CD4-positive, alpha-beta T cell (primary cell): ENCODE results near the gene BCDIN3D. TPM values are rescaled to one million over a fixed set of nuclear protein-coding genes. Genes with fewer than 3 reads are reported as not detected.

Experiments used
- ATAC-seq: fragments of 200-7000 bp; cut with Tn5 transposase; one replicate; pipeline ENCODE4 v1.10.0; 2022; ENCODE audit warnings: mild to moderate bottlenecking; ENCODE audit not compliant: poor library complexity
- CTCF ChIA-PET: fragments of 350-600 bp; sonication (Branson Sonifier 250); formaldehyde crosslinking; loops from one replicate; lab custom pipeline; 2021; ENCODE audit warnings: antibody characterized with exemption, inconsistent platforms; lab: Charles Lee
- POLR2A ChIA-PET: fragments of 350-600 bp; sonication (Branson Sonifier 250); formaldehyde crosslinking; loops from one replicate; lab custom pipeline; 2021; ENCODE audit warnings: antibody characterized with exemption, inconsistent platforms; lab: Charles Lee
- DNase-seq, 14 experiments: peaks; one replicate each; pipeline ENCODE4 v3.0.0-alpha.2; 2013 to 2020; ENCODE audit warnings: mixed read lengths in 2 of 14
- H3K27ac ChIP-seq, 2 donors: one replicate each; pipeline versions ENCODE4 v1.5.1 to v1.7.0; 2013; ENCODE audit warnings: low read length in 2 of 2, low read depth in 1 of 2, mild to moderate bottlenecking in 1 of 2
- H3K27me3 ChIP-seq, 2 experiments: 1 replicate in 1 of 2; 2 replicates in 1 of 2; pipeline versions ENCODE4 v1.6.1 to v1.7.0; 2013; ENCODE audit warnings: low read length in 2 of 2, control low read depth in 1 of 2, mild to moderate bottlenecking in 1 of 2, moderate library complexity in 1 of 2; ENCODE audit not compliant: insufficient read depth in 2 of 2, control insufficient read depth in 1 of 2
- H3K36me3 ChIP-seq: one replicate; pipeline ENCODE4 v1.6.1; 2013; ENCODE audit warnings: low read length, control low read depth; ENCODE audit not compliant: insufficient read depth
- H3K4me1 ChIP-seq: one replicate; pipeline ENCODE4 v1.6.1; 2013; ENCODE audit warnings: low read length, control low read depth; ENCODE audit not compliant: insufficient read depth
- H3K4me3 ChIP-seq: one replicate; pipeline ENCODE4 v1.5.1; 2013; ENCODE audit warnings: mild to moderate bottlenecking, low read length, moderate library complexity
- H3K9me3 ChIP-seq, 2 experiments: 1 replicate in 1 of 2; 2 replicates in 1 of 2; pipeline versions ENCODE4 v1.6.1 to v1.7.0; 2013; ENCODE audit warnings: low read length in 2 of 2, mild to moderate bottlenecking in 2 of 2, control low read depth in 1 of 2, moderate library complexity in 1 of 2; ENCODE audit not compliant: control insufficient read depth in 1 of 2, insufficient read depth in 1 of 2
- H3K27ac Mint-ChIP-seq: one replicate; pipeline ENCODE4 v1.8.0; 2020; ENCODE audit warnings: mixed read lengths
- H3K27me3 Mint-ChIP-seq: one replicate; pipeline ENCODE4 v1.8.0; 2021; ENCODE audit warnings: mixed read lengths
- H3K36me3 Mint-ChIP-seq: one replicate; pipeline ENCODE4 v1.8.0; 2021; ENCODE audit warnings: low read depth, mixed read lengths
- H3K4me1 Mint-ChIP-seq: one replicate; pipeline ENCODE4 v1.8.0; 2021; ENCODE audit warnings: low read depth, mixed read lengths
- H3K4me3 Mint-ChIP-seq: one replicate; pipeline ENCODE4 v1.8.0; 2020; ENCODE audit warnings: mild to moderate bottlenecking, mixed read lengths
- H3K9me3 Mint-ChIP-seq: one replicate; pipeline ENCODE4 v1.8.0; 2020; ENCODE audit warnings: mixed read lengths
- CTCF ChIP-seq: fragments of 200-600 bp; IDR thresholded peaks from one replicate; pipeline ENCODE4 v1.8.0; 2022; ENCODE audit warnings: antibody characterized with exemption, mild to moderate bottlenecking
- intact Hi-C, 2 experiments: fragments of 100-400 bp; cut with DNase I in 1 of 2; cut with micrococcal nuclease in 1 of 2; formaldehyde crosslinking; loops; one replicate each; pipeline versions ENCODE4 v1.15.1 to v1.9.0; 2023 to 2025; cut with DNase I, micrococcal nuclease
- total RNA-seq, 174 experiments: library from RNA in 2 of 174; stranded (reverse) in 2 of 174; gene quantifications; one replicate each; pipeline ENCODE4 v1.2.3 and lab custom pipeline; 2021 to 2026

The BCDIN3D gene
- total RNA-seq, 2 experiments from 2014 or later: 2.8 to 3.9 TPM

- Histone ChIP-seq H3K27me3 (no peaks in the 10 kb centered on the region), H3K9me3 (no peaks in the 10 kb centered on the region), H3K36me3 (peaks cover 21% of the 10 kb centered on the region), H3K4me1 (no peaks in the 10 kb centered on the region), H3K27ac (no peak overlapping the region), H3K4me3 (no peak overlapping the region)
- Mint-ChIP-seq H3K4me1 (no peaks in the 10 kb centered on the region), H3K9me3 (no peaks in the 10 kb centered on the region), H3K27ac (no peak overlapping the region), H3K27me3 (no peaks in the 10 kb centered on the region), H3K4me3 (no peak overlapping the region), H3K36me3 (peaks cover 16% of the 10 kb centered on the region)
- TF ChIP-seq CTCF: no peak
- DNase-seq: no peak
- CTCF ChIA-PET: no interaction called here
- POLR2A ChIA-PET: no interaction called here
- ATAC-seq: no peak
- intact Hi-C loops: loop anchor here in 1 of 2 experiments (5.0 kb wide), 1 partner anchor 1173 kb away; no protein-coding TSS in a partner anchor
Observed at GRCh38 chr12:49809381-49809905, 33.5 kb downstream of the BCDIN3D start.

- Mint-ChIP-seq H3K27me3 (no peaks in the 10 kb centered on the region), H3K27ac (no peak overlapping the region), H3K36me3 (peaks cover 20% of the 10 kb centered on the region), H3K4me1 (no peaks in the 10 kb centered on the region), H3K4me3 (no peak overlapping the region), H3K9me3 (no peaks in the 10 kb centered on the region)
- DNase-seq (no peak), ATAC-seq (no peak)
- H3K9me3 ChIP-seq: no peaks in the 10 kb centered on the region
- no peaks in the 10 kb centered on the region for H3K27me3 ChIP-seq
- intact Hi-C loops: loop anchor here in 1 of 2 experiments (5.0 kb wide), 1 partner anchor 1173 kb away; no protein-coding TSS in a partner anchor
- H3K36me3 ChIP-seq: peaks cover 22% of the 10 kb centered on the region
- H3K4me3 ChIP-seq: no peak overlapping the region
- CTCF ChIA-PET: no interaction called here
- POLR2A ChIA-PET: no interaction called here
- H3K4me1 ChIP-seq: no peaks in the 10 kb centered on the region
- no peak overlapping the region for H3K27ac ChIP-seq
- TF ChIP-seq CTCF: no peak
Observed at GRCh38 chr12:49808686-49809380, 34.1 kb downstream of the BCDIN3D start.

GRCh38 chr12:49807991-49808580, 34.8 kb downstream of the BCDIN3D start:
- no peak overlapping the region for H3K4me3 Mint-ChIP-seq
- intact Hi-C loops: loop anchor here in 1 of 2 experiments (5.0 kb wide), 1 partner anchor 1174 kb away; no protein-coding TSS in a partner anchor
- no peaks in the 10 kb centered on the region for H3K27me3 ChIP-seq
- ChIA-PET POLR2A (no interaction called here), CTCF (no interaction called here)
- ATAC-seq: no peak
- no peaks in the 10 kb centered on the region for H3K4me1 Mint-ChIP-seq
- no peak for DNase-seq
- H3K27ac Mint-ChIP-seq: no peak overlapping the region
- TF ChIP-seq CTCF: no peak
- no peaks in the 10 kb centered on the region for H3K4me1 ChIP-seq
- H3K27me3 Mint-ChIP-seq: no peaks in the 10 kb centered on the region
- no peak overlapping the region for H3K27ac ChIP-seq
- no peaks in the 10 kb centered on the region for H3K9me3 ChIP-seq
- peaks cover 26% of the 10 kb centered on the region for H3K36me3 ChIP-seq
- peaks cover 25% of the 10 kb centered on the region for H3K36me3 Mint-ChIP-seq
- no peaks in the 10 kb centered on the region for H3K9me3 Mint-ChIP-seq
- no peak overlapping the region for H3K4me3 ChIP-seq
